Vagina (tissue), 2 donors: ENCODE results near the gene C5orf46. TPM values are rescaled to one million over a fixed set of nuclear protein-coding genes. Genes with fewer than 3 reads are reported as not detected.

Experiments
- DNase-seq, 2 donors: peaks; one replicate each; pipeline ENCODE4 v3.0.0-alpha.2; 2017; ENCODE audit errors: extremely low spot score in 2 of 2
- H3K27ac ChIP-seq: fragments of 200-600 bp; sonication (generic); one replicate; pipeline ENCODE4 v1.5.1; 2019
- H3K27me3 ChIP-seq: fragments of 200-600 bp; sonication (generic); one replicate; pipeline ENCODE4 v1.5.1; 2019
- H3K36me3 ChIP-seq, 2 donors: fragments of 200-600 bp; sonication (generic); one replicate each; pipeline ENCODE4 v1.5.1; 2017 to 2019
- H3K4me1 ChIP-seq: fragments of 200-600 bp; sonication (generic); one replicate; pipeline ENCODE4 v1.5.1; 2019
- H3K4me3 ChIP-seq, 2 donors: fragments of 200-600 bp; sonication (generic); 1 replicate in 1 of 2; 2 replicates in 1 of 2; pipeline ENCODE4 v1.5.1; 2016 to 2019
- H3K9me3 ChIP-seq: fragments of 200-600 bp; sonication (generic); one replicate; pipeline ENCODE4 v1.5.1; 2019
- POLR2A ChIP-seq, 2 donors: fragments of 450-650 bp; IDR thresholded peaks; one replicate each; pipeline ENCODE4 v1.6.1; 2017; ENCODE audit warnings: antibody characterized with exemption in 2 of 2, mild to moderate bottlenecking in 2 of 2, moderate library complexity in 2 of 2
- POLR2AphosphoS5 ChIP-seq, 2 donors: sonication (generic); formaldehyde crosslinking; IDR thresholded peaks; one replicate each; pipeline ENCODE4 v1.9.0; 2017; ENCODE audit warnings: antibody characterized with exemption in 2 of 2, mild to moderate bottlenecking in 2 of 2, low read depth in 1 of 2; ENCODE audit not compliant: insufficient read depth in 1 of 2
- intact Hi-C: fragments of 100-400 bp; cut with DNase I; formaldehyde crosslinking; loops from one replicate; pipeline ENCODE4 v1.15.1; 2023
- total RNA-seq: library from RNA; depleted of rRNA; stranded (reverse); fragments of >200 nt; gene quantifications from one replicate; pipeline ENCODE4 v1.2.3, GENCODE V29; 2016
- TF ChIP-seq, protein P1 (sequence below), 3 experiments: fragments of 450-650 bp in 2 of 3; fragments of 200-600 bp in 1 of 3; sonication (generic) in 1 of 3; IDR thresholded peaks; one replicate each; pipeline ENCODE4 v1.5.1; 2017 to 2019; ENCODE audit warnings: antibody characterized with exemption in 3 of 3, mild to moderate bottlenecking in 2 of 3, moderate library complexity in 2 of 3

Gene C5orf46
- total RNA-seq, 1 donor from 2014 or later, result not detected

DNA sequence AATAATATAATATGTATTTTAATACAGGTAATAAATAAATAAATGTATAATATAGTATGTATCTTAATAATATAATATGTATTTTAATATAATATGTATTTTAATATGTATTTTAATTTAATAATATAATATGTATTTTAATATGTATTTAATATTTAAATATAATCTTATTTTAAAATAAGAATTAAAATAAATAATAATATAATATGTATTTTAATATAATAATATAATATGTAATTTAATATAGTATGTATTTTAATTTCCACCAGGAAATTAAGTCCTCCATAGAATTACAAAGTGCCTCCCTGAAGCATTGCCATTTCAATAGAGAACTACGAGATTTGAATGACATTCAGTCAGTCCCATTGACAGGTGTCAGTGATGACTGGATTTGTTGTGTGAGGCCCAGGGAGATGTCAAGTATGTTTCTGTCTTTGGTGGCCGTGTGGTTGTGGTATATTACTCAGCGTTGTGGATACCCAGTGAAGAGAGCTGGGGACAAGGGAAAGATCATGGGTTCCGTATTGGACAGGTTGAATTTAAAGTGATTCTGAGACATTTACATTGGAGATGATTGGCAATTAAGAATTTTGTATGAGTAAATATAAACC is 14.2 kb upstream of the C5orf46 start:
- TF ChIP-seq, protein P1, sequence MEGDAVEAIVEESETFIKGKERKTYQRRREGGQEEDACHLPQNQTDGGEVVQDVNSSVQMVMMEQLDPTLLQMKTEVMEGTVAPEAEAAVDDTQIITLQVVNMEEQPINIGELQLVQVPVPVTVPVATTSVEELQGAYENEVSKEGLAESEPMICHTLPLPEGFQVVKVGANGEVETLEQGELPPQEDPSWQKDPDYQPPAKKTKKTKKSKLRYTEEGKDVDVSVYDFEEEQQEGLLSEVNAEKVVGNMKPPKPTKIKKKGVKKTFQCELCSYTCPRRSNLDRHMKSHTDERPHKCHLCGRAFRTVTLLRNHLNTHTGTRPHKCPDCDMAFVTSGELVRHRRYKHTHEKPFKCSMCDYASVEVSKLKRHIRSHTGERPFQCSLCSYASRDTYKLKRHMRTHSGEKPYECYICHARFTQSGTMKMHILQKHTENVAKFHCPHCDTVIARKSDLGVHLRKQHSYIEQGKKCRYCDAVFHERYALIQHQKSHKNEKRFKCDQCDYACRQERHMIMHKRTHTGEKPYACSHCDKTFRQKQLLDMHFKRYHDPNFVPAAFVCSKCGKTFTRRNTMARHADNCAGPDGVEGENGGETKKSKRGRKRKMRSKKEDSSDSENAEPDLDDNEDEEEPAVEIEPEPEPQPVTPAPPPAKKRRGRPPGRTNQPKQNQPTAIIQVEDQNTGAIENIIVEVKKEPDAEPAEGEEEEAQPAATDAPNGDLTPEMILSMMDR (IDR thresholded peaks at IDR 0.05), result no peak
- no peak for TF ChIP-seq POLR2A (IDR thresholded peaks at IDR 0.05)
- TF ChIP-seq POLR2AphosphoS5 (IDR thresholded peaks at IDR 0.05; ENCODE audit: insufficient read depth in 1 of 2, low read depth in 1 of 2), result no peak
- H3K9me3 ChIP-seq, result no peaks in the 10 kb centered on the region
- H3K4me1 ChIP-seq, result no peaks in the 10 kb centered on the region
- no peaks in the 10 kb centered on the region for H3K27me3 ChIP-seq
- H3K36me3 ChIP-seq, result no peaks in the 10 kb centered on the region
- H3K4me3 ChIP-seq, result no peak overlapping the region
- DNase-seq, result no peak
- no peak overlapping the region for H3K27ac ChIP-seq
- intact Hi-C loops, result no loop called here

DNA sequence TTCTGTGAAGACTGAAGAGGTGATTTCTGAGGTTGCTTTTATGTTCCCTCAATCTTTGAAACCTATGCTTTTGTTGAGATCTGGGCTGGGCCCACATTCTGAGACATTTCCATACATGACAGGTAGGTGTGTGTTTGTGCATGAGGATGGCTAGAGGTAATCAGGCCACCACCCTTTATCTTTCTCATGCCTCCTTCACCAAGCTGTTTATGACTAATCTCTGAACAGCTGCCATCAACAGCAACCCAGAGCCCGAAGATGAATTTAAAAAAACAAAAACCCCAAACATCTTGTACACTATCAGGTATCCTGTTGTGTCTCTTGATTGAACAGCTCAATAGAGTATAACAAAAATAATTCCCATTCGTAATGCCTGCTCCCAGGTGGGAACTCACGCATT is 12.6 kb upstream of the C5orf46 start:
- TF ChIP-seq, protein P1 (IDR thresholded peaks at IDR 0.05), result no peak
- TF ChIP-seq POLR2A (IDR thresholded peaks at IDR 0.05) (no peak), POLR2AphosphoS5 (IDR thresholded peaks at IDR 0.05; ENCODE audit: insufficient read depth in 1 of 2, low read depth in 1 of 2) (no peak)
- DNase-seq, result no peak
- Histone ChIP-seq H3K4me1 (no peaks in the 10 kb centered on the region), H3K9me3 (no peaks in the 10 kb centered on the region), H3K36me3 (no peaks in the 10 kb centered on the region), H3K27me3 (no peaks in the 10 kb centered on the region), H3K4me3 (no peak overlapping the region), H3K27ac (no peak overlapping the region)
- intact Hi-C loops, result no loop called here

DNA sequence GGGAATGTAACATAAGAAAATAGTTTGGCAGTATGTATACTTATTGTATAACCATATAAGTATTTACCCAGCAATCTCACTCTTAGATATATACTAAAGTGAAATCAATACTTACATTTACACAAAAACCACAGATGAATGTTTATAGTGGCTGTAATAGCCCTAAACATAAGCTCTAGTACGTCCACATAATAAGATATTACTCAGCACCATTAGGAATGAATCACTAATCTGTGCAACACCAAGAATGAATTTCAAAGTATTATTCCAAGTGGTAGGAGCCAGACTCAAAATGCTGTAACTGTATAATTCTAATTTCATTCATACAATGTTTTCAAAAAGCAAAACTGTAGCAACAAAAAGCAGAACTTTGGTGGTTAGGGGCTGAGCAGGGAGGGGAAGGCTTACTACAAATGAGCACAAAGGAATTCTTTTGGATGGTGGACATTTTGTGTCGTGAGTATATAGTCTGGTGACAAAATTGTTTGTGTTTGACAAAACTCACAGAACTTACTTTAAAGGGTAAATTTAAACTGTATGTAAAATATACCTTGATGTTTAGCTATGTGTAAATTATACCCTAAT is 11.9 kb upstream of the C5orf46 start:
- H3K27me3 ChIP-seq, result no peaks in the 10 kb centered on the region
- intact Hi-C loops, result no loop called here
- TF ChIP-seq, protein P1 (IDR thresholded peaks at IDR 0.05), result no peak
- TF ChIP-seq POLR2AphosphoS5 (IDR thresholded peaks at IDR 0.05; ENCODE audit: insufficient read depth in 1 of 2, low read depth in 1 of 2) (no peak), POLR2A (IDR thresholded peaks at IDR 0.05) (no peak)

DNA sequence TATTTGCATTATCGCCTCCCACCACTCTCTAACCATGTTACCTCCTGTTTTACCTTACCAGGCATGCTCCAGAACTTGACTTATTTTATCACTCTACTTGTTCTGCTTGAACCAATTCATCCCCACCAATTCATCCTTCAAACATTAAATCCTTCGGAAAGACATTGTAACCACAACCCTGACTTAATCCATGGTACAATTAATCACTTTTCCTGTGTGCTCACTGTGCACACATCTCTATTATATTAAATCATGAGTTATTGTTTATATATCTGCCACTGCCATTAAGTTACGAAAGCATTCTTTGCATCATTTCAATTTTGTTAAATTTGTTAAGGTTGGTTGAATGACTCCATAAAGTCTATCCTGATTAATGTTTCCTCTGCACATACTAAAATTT is 7.4 kb upstream of the C5orf46 start:
- no peak overlapping the region for H3K4me3 ChIP-seq
- H3K9me3 ChIP-seq, result no peaks in the 10 kb centered on the region
- TF ChIP-seq, protein P1 (IDR thresholded peaks at IDR 0.05), result no peak
- TF ChIP-seq POLR2AphosphoS5 (IDR thresholded peaks at IDR 0.05; ENCODE audit: insufficient read depth in 1 of 2, low read depth in 1 of 2), result peak in 1 of 2 donors; percentile 30
- no peaks in the 10 kb centered on the region for H3K27me3 ChIP-seq
- intact Hi-C loops, result no loop called here
- H3K27ac ChIP-seq, result no peak overlapping the region
- no peaks in the 10 kb centered on the region for H3K36me3 ChIP-seq
- no peaks in the 10 kb centered on the region for H3K4me1 ChIP-seq
- DNase-seq, result no peak

More for the DNA sequence above, 11.9 kb upstream of the C5orf46 start:
- Histone ChIP-seq H3K4me1 (no peaks in the 10 kb centered on the region), H3K4me3 (no peak overlapping the region), H3K9me3 (no peaks in the 10 kb centered on the region), H3K36me3 (no peaks in the 10 kb centered on the region), H3K27ac (no peak overlapping the region)
- DNase-seq, result no peak

DNA sequence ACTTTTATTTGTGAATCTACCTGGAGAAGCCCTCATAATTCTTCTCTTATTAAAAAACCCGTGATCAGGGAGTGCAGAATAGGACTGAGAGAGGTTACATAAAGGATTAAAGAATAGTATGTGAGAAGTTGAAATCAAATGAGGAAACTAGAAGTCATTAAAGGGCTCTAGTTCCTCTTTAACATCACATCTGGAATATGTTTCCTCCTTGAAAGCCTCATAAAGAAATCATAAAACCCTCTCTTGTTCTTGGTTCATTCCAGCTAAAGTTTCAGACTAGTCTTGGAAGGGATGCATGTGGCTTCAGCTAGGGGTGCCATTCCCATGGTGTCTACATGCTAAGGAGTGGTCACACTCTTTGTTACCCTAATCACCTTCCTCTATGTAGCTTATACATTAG is 5.7 kb upstream of the C5orf46 start:
- TF ChIP-seq POLR2AphosphoS5 (IDR thresholded peaks at IDR 0.05; ENCODE audit: insufficient read depth in 1 of 2, low read depth in 1 of 2) (no peak), POLR2A (IDR thresholded peaks at IDR 0.05) (no peak)
- TF ChIP-seq, protein P1 (IDR thresholded peaks at IDR 0.05), result no peak
- Histone ChIP-seq H3K4me1 (no peaks in the 10 kb centered on the region), H3K27ac (no peak overlapping the region), H3K27me3 (no peaks in the 10 kb centered on the region), H3K4me3 (no peak overlapping the region), H3K36me3 (no peaks in the 10 kb centered on the region), H3K9me3 (no peaks in the 10 kb centered on the region)
- DNase-seq, result no peak
- intact Hi-C loops, result no loop called here
